ENCODE measurements around the gene ZCCHC7.

Gene ZCCHC7

DNA sequence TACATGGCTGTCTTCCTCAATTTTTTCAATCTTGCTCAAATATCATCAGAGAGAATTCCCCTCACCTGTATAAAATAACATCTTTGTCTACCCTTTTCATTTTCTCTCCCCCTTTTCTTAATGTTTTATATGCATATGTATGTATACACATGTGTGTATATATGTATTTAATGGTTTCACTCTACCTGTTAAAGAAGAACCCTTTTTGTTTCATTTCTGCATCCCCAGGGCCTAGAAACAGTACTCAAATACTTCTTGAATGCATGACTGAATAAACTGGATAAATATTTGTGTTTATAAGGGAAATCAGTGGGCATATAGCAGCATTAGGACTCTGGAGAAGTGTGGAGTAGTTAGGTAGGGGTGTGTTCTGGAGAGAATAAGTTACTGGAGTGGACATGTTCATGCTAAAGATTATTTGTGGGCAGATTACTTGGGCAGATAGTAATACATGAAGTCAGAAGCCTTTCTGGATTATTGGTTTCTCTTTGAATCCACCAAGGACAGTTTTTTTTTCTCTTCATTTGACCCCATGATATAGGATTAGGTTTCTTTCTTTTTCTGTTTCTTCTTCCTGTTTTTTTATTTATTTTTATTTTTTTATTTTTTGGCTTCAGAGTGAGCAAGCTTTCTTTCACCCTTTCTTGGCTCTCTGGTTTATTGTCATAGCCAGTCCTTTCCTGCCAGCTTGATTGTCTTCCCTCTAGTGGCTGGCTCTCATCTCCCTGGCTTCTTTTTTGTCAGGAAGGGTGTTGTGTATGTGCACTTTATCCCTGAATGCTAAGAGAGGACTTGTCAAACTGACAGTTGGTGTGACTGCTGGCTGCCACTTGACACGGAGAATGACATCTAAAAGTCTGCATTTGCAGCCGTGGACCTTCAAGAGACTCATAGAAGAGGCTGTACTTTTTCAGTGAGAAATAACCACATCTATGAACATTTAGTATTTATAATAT, 89.3 kb downstream of the ZCCHC7 start:
- no peak for DNase-seq (ENCODE audit: low spot score)

DNA sequence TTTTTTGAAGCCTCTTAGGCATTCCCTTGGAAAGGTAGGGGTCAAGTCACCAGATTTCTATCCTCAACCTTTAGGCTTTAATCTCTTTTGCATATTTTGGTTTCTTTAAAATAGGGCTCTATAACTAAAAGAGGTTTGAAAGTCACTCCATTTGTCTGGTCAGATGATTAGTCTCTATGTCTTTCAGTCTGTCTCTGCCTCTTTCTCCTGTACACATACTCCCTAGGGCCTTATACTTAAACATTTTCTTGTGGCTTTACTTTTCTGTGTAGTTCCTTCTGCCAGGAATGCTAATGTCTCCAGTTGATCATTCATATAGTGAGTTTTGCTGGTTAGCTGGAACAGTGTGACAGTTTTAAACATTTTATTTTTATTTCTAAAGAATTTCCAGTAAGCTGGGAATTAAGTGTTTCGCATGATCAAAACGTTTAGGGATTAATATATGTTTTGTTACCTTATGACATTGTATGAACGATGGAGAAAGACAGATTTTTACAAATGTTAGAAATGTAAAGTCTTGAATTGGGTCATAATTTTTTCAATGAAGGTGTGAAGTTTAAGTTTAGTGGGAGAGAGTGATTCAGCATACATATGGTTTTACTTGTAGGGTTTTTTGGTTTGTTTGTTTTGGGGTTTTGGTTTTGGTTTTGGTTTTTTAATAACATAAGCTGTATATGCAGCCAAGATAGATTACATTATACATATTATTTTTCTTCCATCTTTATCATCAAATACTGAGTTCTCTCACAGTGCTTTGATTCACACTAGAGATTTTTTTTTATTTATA, 90.6 kb downstream of the ZCCHC7 start:
- no peak for DNase-seq (ENCODE audit: low spot score)

DNA sequence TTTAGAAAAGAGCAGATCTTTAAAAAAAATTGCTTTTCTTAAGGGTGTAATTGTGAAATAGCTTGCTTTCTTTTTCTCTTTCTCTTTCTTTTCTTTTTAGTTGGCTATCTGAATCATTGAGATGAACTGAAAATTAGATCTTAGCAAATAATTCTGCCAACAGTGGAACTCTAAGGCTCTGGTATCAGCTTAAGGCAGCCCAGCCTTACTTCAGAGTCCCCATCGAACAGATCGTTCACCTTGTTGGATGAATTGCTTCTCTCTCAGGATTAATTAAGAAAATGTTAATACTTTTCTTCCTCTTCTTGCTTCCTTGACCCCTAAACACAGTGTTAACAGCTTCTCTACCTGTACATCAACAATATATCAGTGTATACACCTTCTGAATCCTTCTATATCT, 92.1 kb downstream of the ZCCHC7 start:
- DNase-seq (ENCODE audit: low spot score), result no peak

DNA sequence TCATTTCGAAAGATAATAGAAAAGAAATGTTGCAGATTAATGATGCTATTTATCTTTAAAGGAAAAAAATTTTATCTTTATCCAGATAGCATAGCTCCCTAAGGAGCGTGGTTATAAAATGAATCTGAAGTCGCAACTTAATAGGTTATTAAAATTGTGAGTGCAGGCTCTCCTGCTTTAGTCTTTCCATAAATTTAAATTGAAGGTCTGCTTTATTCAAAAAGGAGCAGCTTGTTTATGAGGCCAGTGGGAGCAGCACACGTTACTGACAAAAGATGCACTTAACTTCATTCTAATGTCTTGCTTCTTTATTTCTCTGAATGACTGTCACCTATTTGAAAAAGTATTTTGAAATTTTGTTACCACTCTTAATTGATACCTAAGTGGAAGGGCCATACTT, 95.0 kb downstream of the ZCCHC7 start:
- no peak for DNase-seq (ENCODE audit: low spot score)

DNA sequence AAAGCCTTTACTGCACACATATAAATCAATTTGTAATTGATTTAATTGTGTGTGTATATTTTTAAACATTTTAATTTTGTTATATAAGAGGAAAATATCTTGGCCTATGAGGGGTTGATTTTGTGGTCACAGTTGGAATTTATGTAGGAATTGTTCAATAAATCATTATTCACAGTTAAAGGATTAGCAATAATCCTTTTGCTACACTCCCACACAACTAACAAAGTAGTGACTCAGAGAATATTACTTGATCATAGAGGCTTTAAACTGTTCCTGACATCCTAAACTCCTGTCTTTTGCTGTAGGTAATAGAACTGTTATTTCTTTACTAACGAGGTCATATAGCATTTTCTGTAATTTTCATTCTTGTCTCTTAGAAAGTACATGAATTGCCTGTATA, 95.5 kb downstream of the ZCCHC7 start:
- no peak for DNase-seq (ENCODE audit: low spot score)

DNA sequence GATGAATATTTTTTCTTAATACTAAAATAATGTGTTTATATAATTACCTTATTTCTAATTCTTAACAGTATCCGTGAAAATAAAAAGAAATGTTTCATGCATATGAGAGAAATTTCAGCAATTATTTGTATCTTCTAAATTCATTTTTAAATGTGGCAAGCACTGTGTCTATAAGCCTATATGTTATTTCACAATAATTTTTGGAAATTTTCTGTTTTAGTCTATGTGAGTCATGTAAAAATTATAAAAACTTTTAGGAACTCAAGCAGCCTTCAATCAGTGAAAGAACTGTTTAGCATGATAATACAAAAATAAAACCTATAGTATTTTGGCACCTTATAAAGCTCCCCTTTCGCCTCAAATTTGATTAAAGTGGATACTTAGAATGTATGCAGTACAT, 96.8 kb downstream of the ZCCHC7 start:
- no peak for DNase-seq (ENCODE audit: low spot score)

DNA sequence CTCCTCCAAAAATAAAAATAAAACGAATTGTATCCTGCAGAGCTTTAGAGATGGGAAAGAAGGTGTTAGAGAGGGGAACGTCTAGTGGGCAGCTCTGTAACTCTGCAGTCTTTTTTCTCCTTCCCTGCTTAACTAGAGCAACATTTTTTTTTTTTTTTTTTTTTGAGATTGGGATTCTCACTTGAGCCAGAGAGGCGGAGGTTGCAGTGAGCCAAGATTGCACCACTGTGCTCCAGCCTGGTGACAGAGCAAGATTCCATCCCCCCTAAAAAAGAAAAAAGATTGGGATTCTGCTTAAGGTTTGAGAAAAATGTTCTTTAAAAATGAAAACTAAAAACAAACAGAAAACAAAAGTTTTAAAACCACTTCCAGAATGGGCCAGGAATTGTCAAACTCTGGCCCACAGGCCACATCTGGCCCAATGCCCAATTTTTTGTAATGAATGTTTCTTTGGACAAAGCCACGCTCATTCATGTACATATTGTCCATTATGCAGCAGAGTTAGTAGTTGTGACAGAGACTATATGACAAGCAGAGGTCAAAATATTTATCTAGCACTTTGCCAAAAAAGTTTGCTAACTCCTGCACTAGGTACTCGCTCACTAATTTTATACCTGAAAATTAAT, 98.5 kb downstream of the ZCCHC7 start:
- DNase-seq (ENCODE audit: low spot score), result no peak

DNA sequence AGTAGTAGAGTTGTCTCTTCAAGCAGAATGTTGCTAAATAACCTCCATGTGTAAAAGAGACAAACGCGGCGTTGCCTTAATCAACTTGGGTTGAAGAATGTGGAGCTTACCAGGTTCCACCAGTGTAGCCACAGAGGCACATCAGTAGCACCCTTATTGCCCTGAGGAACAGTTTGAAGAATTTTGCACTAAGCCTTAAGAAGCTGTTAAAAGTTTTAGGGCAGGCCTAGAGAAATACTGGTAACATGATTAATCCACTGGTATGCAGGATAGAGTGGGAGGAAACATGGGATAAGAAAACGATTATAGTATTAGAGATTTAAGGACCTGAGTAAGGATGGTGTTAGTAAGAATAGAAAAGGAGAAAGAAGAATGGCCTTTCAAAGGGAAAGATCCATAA, 100.6 kb downstream of the ZCCHC7 start:
- DNase-seq (ENCODE audit: low spot score), result no peak

DNA sequence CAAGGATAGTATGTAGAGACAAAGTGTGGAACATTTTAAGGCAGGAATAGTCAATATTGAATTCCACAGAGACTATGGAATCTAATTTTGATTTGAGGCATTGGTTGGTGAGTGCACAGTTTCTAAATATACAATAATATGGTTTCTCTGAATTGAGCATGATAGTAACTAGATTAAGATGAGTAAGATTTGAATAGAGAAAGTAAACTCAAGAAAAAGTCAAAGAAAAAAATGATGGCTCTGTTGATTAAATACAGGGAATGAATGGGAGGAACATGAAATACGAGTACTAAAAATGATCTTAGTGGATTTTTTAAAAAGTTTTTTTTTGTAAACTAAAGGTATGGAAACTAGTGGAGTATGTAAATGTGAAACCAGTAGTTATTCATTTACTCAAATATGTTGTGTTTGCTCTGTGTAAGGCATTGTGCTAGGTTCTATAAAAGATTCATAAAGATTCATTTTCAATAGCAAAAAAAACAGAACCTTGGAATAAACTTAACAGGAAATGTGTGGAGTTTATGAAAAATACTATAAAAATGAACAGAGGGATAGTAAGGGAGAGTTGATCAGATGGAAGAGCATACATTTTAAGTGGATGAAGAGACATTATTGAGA, 101.2 kb downstream of the ZCCHC7 start:
- no peak for DNase-seq (ENCODE audit: low spot score)

DNA sequence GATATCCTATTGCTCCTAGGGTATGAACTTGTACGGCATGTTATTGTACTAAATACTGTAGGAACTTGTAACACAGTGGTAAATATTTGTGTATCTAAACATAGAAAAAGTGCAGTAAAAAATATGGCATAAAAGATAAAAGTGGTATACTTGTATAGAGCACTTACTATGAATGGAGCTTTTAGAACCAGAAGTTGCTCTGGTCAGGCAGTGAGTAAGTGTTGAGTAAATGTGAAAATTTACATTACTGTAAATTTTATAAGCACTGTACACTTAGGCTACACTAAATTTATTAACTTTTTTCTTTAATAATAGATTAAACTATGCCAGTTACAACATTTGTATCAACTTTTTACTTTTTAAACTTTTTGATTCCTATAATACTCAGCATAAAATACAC, 109.1 kb downstream of the ZCCHC7 start:
- no peak for DNase-seq (ENCODE audit: low spot score)

DNA sequence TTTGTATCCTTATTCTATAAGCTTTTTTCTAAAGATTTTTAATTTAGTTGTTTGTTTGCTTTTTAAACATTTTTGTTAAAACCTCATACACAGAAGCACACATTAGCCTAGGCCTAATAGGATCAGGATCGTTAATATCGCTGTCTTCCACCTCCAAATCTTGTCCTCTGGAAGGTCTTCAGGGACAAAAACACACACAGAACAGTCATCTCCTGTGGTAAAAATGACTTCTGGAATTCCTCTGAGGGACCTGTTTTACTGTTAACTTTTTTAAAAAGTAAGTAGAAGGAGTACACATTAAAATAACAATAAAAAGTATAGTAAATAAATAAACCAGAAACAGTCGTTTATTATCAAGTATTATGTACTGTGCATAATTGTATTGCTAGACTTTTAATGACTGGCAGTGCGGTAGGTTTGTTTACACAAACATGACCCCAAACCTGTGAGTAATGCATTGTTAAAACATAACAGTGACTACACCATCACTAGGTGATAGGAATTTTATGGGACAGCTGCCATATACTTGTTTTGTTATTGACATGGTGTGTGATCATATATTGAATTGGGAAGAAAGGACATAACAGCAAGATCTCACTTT, 109.6 kb downstream of the ZCCHC7 start:
- DNase-seq (ENCODE audit: low spot score), result no peak

DNA sequence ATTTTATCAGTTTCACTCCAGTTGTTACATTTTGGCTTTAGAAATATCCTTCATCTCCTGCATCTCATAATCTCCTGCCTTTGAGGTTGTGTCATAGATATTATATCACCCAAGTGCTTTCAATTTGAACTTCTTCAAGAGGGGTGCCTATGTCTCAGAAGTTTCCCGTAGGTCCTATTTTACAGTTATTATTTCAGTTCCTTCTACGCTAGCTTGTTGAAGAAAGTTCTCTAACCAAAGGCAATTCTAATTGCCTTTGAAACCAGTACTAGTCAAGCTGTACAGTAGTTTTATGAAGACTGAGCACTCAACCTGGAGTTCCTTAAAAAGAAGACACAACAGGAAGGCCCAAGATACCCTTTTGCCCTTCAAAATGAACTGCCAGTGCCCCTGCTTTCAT, 116.4 kb downstream of the ZCCHC7 start:
- DNase-seq (ENCODE audit: low spot score), result no peak

DNA sequence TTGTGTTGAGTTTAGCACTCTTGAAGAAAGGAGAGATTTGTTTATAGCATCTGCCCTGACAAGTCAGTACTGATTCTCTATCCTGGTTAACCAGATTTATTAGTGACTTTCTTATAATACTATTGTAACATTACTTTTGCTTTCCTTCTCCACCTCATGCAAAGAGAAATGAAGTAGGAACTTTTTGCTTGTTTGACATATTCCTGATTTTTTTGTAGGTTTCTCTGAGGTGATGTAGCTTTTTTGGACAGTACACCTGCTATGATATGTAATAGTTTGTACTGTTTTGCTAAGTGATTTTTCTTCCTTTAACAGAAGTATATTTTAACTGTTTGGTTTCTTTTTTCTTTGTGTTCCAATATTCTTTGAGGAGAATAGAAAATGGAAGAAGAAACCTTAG, 117.7 kb downstream of the ZCCHC7 start:
- no peak for DNase-seq (ENCODE audit: low spot score)

DNA sequence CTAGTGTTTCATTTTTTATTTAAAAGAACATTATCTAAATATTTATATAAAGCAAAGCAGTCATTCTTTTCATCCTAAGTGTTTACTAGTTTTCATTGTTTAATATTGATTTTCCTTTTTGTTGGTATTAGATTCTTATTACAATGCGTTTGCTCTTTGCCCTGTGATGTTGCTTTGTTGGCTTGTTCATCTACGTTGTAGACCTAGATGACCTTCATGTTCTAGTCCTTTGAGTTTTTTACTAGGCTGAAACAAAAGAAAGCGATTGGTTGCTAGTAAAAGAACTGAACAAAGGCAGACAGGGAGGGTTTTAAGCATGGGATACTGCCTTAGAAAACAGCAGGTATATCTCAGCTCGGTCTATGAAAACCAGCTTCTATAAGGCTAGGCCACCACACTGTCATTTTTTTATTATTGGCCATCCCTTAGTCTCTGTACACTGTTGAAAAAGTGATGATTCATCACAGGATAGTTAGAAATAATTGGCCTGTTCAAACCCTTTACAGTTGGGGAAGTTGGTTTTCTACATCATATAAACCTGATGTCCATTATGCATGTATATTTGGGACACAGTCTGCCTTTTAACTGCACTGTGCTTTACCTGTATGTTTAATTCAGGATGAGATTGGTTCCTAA, 119.0 kb downstream of the ZCCHC7 start:
- DNase-seq (ENCODE audit: low spot score), result no peak

DNA sequence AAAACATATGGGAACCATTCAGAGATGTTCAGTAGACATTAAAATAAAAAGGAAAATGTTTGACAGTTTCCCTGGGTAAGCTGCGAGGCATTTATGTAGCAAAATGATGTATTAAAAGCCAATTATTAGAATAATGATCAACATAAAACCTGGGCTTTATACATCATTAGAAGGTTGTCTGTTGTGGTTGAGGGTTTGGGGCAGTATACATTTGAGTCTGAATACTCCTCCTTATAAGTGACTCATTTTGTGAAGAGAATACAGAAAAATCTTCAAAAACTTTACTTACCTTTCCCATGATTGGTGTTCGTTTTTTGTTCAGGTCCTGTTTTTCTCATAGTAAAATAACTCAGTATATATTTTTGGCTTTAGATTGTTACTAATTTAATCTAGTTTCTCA, 119.5 kb downstream of the ZCCHC7 start:
- no peak for DNase-seq (ENCODE audit: low spot score)

DNA sequence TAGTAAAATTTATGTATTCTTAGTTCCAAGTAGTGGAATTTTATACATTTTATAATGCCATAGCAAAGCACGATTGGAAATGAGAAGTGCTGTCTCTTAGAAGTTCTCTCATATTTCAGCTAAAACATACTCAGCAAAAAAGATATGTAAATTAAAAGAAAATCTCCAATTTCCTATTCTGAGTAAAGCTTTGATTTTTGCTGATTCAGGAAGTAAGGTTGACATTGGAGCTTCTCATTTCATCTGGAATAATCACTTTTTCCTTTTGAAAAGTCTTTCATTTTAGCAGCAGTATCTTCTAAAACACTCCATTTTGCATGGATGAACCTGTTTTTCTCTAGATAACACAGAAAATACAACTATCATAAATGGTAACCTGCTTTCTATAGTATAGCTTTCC, 121.0 kb downstream of the ZCCHC7 start:
- DNase-seq (ENCODE audit: low spot score), result no peak

DNA sequence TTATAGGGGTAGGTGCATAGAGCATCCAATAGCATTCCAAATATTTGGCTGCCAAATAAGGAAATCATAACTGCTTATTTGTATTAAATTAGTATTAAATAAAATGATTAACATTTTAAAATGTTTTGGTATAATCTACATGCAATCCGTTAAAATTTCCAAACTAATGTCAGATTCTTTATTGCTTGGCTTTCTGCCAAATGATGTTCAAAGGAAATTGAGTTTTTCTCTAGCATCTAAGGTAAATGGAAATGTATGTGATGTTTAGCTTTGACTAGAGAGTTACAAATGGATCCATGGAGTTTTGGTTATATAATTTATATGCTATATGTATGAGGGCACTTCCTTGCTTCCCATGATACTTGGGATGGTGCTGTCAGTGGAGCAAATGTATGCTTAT, 121.7 kb downstream of the ZCCHC7 start:
- no peak for DNase-seq (ENCODE audit: low spot score)

DNA sequence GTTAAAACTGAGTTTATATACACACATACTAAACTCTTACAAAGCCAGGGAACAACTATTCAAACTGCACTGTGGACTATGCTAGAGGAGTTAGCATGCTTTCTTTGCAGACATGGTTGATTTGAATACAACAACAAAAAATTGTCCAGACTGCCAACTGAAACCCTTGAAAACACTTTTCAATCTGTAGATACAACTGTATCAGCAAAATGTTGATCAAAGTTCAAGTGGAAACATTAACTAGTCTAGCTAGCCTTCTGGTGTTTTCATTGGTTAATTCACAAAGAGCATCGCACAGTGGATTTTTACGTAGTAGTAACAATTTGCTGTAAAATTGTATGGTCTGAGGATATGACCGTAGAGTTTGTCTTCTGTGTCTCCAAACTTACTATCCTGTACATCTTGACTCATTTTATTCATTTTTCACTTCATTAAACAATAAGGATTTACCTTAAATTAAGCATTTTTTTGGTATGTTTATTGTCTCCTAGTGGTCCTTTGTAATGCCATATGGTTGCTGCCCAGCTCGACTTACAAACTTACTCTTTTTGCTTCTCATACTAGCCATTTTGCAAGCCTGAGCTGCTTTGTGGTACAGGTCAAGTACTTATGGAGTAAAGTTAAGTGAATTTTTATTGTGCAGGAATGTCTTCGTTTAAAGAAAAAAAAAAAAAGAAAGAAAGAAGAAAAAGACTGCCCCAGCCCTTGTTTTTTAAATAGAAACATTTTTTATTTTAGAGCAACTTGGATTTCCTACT, 123.4 kb downstream of the ZCCHC7 start:
- no peak for DNase-seq (ENCODE audit: low spot score)

DNA sequence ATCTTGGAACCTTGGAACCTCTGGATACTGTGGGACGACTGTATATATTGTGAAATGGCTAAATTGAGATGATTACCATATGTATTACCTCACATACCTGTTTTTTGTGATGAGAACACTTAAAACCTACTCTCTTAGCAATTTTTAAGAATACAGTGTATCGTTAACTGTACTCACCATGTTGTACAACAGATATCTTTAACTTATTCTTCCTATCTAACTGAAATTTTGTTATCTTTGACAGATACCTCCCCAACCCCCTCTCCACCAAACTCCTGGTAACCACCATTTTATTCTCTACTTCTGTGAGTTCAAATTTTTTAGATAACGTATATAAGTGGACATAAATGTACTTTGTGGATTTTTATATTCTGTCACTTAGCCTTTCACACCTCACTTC, 126.5 kb downstream of the ZCCHC7 start:
- no peak for DNase-seq (ENCODE audit: low spot score)

DNA sequence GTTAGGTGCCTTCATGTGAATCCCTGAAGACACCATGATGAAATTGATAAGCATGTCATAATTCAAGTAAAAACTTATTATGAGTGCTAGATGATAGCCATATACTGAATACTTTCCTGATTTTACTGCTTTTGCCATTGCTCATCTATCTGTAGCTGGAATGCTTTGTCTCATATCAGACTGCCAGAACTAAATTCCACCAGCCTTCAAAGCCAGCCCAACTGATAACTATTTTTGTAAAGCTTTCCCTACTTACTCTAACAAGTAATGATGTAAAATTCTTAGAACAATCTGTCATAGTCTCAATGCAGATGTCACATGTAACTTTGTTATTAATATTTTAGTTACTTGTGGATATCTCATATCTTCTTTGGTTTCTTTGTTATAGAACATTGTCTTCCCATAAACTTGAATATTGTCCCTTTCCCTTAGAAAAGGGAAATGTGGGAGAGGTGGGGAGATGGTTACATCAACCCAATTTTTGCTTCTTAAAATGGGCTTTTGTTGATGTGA, 128.3 kb downstream of the ZCCHC7 start:
- no peak for DNase-seq (ENCODE audit: low spot score)

DNA sequence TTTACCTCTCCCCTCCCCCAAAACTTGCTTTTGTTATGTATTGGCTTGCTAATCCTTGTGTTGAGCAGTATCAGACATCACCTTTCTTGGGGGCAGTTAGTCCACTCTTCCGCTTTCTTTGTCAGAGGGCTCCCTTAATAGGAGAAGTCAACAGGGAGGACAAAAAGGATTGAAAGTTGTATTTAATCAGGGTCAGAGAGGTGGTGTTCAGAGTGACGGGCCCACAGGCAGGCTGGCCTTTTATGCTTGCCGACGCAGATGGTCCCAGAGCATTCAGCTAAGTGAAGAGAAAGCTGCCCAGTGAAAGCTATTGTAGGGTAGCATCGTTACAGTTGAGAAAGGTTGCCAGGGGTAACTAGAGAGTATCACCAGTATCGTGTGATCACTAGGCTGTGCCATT, 131.1 kb downstream of the ZCCHC7 start:
- DNase-seq (ENCODE audit: low spot score), result peak; percentile 89
